Heart left ventricle (tissue), 16 donors: ENCODE results near the gene TRIM33. TPM values are rescaled to one million over a fixed set of nuclear protein-coding genes. Genes with fewer than 3 reads are reported as not detected.
A peak's percentile ranks its signal among the peaks of the same experiment; 100 is the strongest.

Experiments used
- ATAC-seq, 4 donors: fragments of 200-7000 bp; cut with Tn5 transposase; one replicate each; pipeline ENCODE4 v1.9.1; 2020 to 2022; ENCODE audit warnings: moderate library complexity in 4 of 4, mild to moderate bottlenecking in 3 of 4, moderate number of reproducible peaks in 1 of 4
- DNase-seq, 5 donors: peaks; one replicate each; pipeline ENCODE4 v3.0.0-alpha.2; 2020
- H3K27ac ChIP-seq, 12 donors: fragments of 200-600 bp; sonication (generic) in 4 of 12; one replicate each; pipeline versions ENCODE4 v1.5.0 to v1.8.0; 2016 to 2022; ENCODE audit warnings: mild to moderate bottlenecking in 2 of 12
- H3K27me3 ChIP-seq, 9 donors: fragments of 200-600 bp; sonication (generic) in 2 of 9; one replicate each; pipeline versions ENCODE4 v1.5.1 to v1.8.0; 2016 to 2022; ENCODE audit warnings: mild to moderate bottlenecking in 3 of 9
- H3K36me3 ChIP-seq, 9 donors: fragments of 200-600 bp; sonication (generic) in 2 of 9; one replicate each; pipeline versions ENCODE4 v1.5.0 to v1.8.0; 2018 to 2022; ENCODE audit warnings: mild to moderate bottlenecking in 2 of 9
- H3K4me1 ChIP-seq, 12 donors: fragments of 200-600 bp; sonication (generic) in 4 of 12; one replicate each; pipeline versions ENCODE4 v1.5.0 to v1.8.0; 2016 to 2022; ENCODE audit warnings: mild to moderate bottlenecking in 3 of 12
- H3K4me3 ChIP-seq, 12 donors: fragments of 200-600 bp; sonication (generic) in 4 of 12; one replicate each; pipeline versions ENCODE4 v1.5.0 to v1.8.0; 2017 to 2022; ENCODE audit warnings: mild to moderate bottlenecking in 9 of 12, moderate library complexity in 4 of 12
- H3K9me3 ChIP-seq, 12 donors: fragments of 200-600 bp; sonication (generic) in 4 of 12; one replicate each; pipeline versions ENCODE4 v1.5.0 to v1.8.0; 2016 to 2022; ENCODE audit warnings: mild to moderate bottlenecking in 1 of 12
- CTCF ChIP-seq, 12 donors: fragments of 200-600 bp; sonication (generic) in 4 of 12; IDR thresholded peaks; one replicate each; pipeline versions ENCODE4 v1.5.0 to v1.8.0; 2018 to 2022; ENCODE audit warnings: antibody characterized with exemption in 12 of 12, mild to moderate bottlenecking in 5 of 12
- POLR2A ChIP-seq, 2 donors: fragments of 450-650 bp; IDR thresholded peaks; one replicate each; pipeline ENCODE4 v1.6.1; 2017; ENCODE audit warnings: antibody characterized with exemption in 2 of 2, mild to moderate bottlenecking in 2 of 2, moderate library complexity in 2 of 2
- WGBS, 4 donors: extraction: QIAGEN DNeasy Blood & Tissue Kit in 2 of 4; methylation state at CpG; one replicate each; pipeline versions ENCODE4 v1.1.5 to v1.1.7; 2013 to 2018; 5-methylcytosine and 5-hydroxymethylcytosine counted together
- intact Hi-C, 10 donors: fragments of 100-400 bp; cut with DNase I; formaldehyde crosslinking; loops; one replicate each; pipeline versions ENCODE4 v1.11.1 to v1.14.2; 2022
- polyA plus RNA-seq, 2 donors: library from polyadenylated mRNA; stranded (reverse); fragments of 200-250 nt; gene quantifications; one replicate each; pipeline ENCODE4 v1.2.3, GENCODE V29; 2013
- total RNA-seq, 9 donors: library from RNA; depleted of rRNA in 2 of 9; stranded (reverse); fragments of >200 nt in 2 of 9; fragmentation: NEBNext Ultra II Directional in 3 of 9; extraction: Animal tissue kit (Norgen Biotek cat#: 25700) in 3 of 9; gene quantifications; one replicate each; pipeline versions ENCODE4 v1.1.0 to v1.2.4, GENCODE V29; 2016 to 2023
- donor health status: ischemic (EF 13 %, LVEDD 7.1; RV severe dilation, severe dysfunction).
- donor health status: healthy with polysubstance abuse.
- donor health status: DM: no; HTN: yes; CAD: no.
- donor health status: DM: no; HTN: no; CAD: no.
- donor health status: ischemic (EF 25% LVEDD 6.9; RV normal size, moderate dysfunction).
- donor health status: ischemic (EF 25% LVEDD 5.7; RV mildly dilated, moderate dysfunction).
- donor health status: healthy.
- donor health status: DM: yes; HTN: yes; CAD: no.
- donor health status: ischemic (EF 35%, LVEDD 5.7; RV mildly dilated, moderate dysfunction).
- donor health status: nonischemic (EF 11% LVEDD 7.7; RV severe dilation, severe dysfunction).
- donor health status: DM: yes; HTN: yes; CAD: no.
- donor health status: PGD.
- donor health status: ischemic (EF 29% LVEDD 5.4; RV normal size, mild dysfunction).
- donor health status: nonischemic (EF 23%, LVEDD 6.1; RV moderate dilation, normal function).

The TRIM33 gene
- total and polyA plus RNA-seq, 11 donors = 6.1 to 30.8 (median 17.3) TPM

GRCh38 chr1:114495486-114495885 lies 15.5 kb downstream of the TRIM33 start:
- Histone ChIP-seq H3K36me3 (no peaks in the 10 kb centered on the region), H3K4me3 (no peak overlapping the region), H3K27ac (peak overlapping the region in 1 of 12 donors; percentile 16), H3K4me1 (peaks cover 0 to 28% (median 23%) of the 10 kb centered on the region in 12 donors), H3K27me3 (no peaks in the 10 kb centered on the region), H3K9me3 (peaks cover 0 to 23% (median 0%) of the 10 kb centered on the region in 12 donors)
- WGBS, 4 donors = 42 to 51% (median 47%) methylated on average over 2 of the region's 2 CpGs
- DNase-seq (no peak), ATAC-seq (no peak)
- TF ChIP-seq CTCF (IDR thresholded peaks at IDR 0.05) (no peak), POLR2A (IDR thresholded peaks at IDR 0.05) (no peak)
- intact Hi-C loops = no loop called here

- H3K4me1 ChIP-seq = peaks cover 0 to 38% (median 23%) of the 10 kb centered on the region in 12 donors
- DNase-seq (no peak), ATAC-seq (no peak)
- H3K27ac ChIP-seq = no peak overlapping the region
- H3K9me3 ChIP-seq = peaks cover 0 to 23% (median 0%) of the 10 kb centered on the region in 12 donors
- 91 to 96% (median 94%) methylated on average over 1 of the region's 1 CpG for WGBS, 4 donors
- no peak for TF ChIP-seq CTCF (IDR thresholded peaks at IDR 0.05)
- no peak for TF ChIP-seq POLR2A (IDR thresholded peaks at IDR 0.05)
- no peaks in the 10 kb centered on the region for H3K36me3 ChIP-seq
- H3K27me3 ChIP-seq = no peaks in the 10 kb centered on the region
- intact Hi-C loops = no loop called here
- no peak overlapping the region for H3K4me3 ChIP-seq
Observed at GRCh38 chr1:114492978-114493377, 18.0 kb downstream of the TRIM33 start.

GRCh38 chr1:114490274-114490693 lies 20.7 kb downstream of the TRIM33 start:
- ATAC-seq (no peak), DNase-seq (no peak)
- Histone ChIP-seq H3K36me3 (no peaks in the 10 kb centered on the region), H3K27me3 (no peaks in the 10 kb centered on the region), H3K4me1 (peaks cover 0 to 23% (median 6%) of the 10 kb centered on the region in 12 donors), H3K9me3 (peaks cover 0 to 23% (median 0%) of the 10 kb centered on the region in 12 donors), H3K27ac (no peak overlapping the region), H3K4me3 (no peak overlapping the region)
- TF ChIP-seq CTCF (IDR thresholded peaks at IDR 0.05) = no peak
- TF ChIP-seq POLR2A (IDR thresholded peaks at IDR 0.05) = no peak
- intact Hi-C loops = no loop called here
- WGBS, 4 donors = 38 to 45% (median 41%) methylated on average over 1 of the region's 1 CpG

GRCh38 chr1:114488739-114489138 lies 22.3 kb downstream of the TRIM33 start:
- TF ChIP-seq POLR2A (IDR thresholded peaks at IDR 0.05) (no peak), CTCF (IDR thresholded peaks at IDR 0.05) (no peak)
- ATAC-seq (no peak), DNase-seq (no peak)
- 88 to 96% (median 89%) methylated on average over 2 of the region's 2 CpGs for WGBS, 4 donors
- H3K36me3 ChIP-seq = no peaks in the 10 kb centered on the region
- H3K4me1 ChIP-seq = peaks cover 0 to 21% (median 5%) of the 10 kb centered on the region in 12 donors
- H3K27me3 ChIP-seq = no peaks in the 10 kb centered on the region
- no peak overlapping the region for H3K4me3 ChIP-seq
- peaks cover 0 to 23% (median 0%) of the 10 kb centered on the region in 12 donors for H3K9me3 ChIP-seq
- H3K27ac ChIP-seq = no peak overlapping the region
- intact Hi-C loops = no loop called here
